ENCODE measurements around the gene PNPLA1.

Gene PNPLA1

DNA sequence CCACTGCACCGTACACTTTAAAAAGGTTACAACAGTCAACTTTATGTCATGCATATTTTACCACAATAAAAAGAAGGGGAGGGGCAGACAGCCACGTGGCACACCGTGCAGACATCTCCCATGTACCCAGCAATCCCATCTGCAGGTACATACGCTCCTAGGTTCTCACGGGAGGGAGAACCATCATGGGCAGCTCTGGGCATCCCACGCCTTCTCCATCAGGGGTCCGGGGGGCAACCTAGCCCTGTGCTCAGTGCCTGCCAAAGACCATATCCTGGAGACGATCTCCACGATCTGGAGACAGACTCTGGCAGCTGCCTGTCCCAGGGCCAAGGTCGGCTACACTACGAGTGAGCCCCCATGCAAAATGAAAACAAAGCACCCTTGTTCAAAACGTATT lies 69.3 kb downstream of the PNPLA1 start:
- no peak for DNase-seq

DNA sequence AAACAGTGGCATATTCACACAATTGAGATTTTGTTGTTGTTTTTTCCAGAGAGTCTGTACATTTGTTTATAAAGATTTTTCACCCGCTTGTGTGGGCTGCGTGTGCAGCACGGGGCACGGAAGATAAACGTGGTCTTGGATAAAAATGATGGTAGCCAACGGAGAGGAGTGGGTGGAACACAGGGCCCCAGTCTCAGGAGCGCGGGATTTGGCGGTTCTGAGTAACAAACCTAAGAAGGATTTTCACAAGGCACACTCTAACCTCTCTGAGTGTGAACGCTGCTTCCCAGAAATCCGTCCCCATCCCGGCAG lies 70.4 kb downstream of the PNPLA1 start:
- no peak for DNase-seq

DNA sequence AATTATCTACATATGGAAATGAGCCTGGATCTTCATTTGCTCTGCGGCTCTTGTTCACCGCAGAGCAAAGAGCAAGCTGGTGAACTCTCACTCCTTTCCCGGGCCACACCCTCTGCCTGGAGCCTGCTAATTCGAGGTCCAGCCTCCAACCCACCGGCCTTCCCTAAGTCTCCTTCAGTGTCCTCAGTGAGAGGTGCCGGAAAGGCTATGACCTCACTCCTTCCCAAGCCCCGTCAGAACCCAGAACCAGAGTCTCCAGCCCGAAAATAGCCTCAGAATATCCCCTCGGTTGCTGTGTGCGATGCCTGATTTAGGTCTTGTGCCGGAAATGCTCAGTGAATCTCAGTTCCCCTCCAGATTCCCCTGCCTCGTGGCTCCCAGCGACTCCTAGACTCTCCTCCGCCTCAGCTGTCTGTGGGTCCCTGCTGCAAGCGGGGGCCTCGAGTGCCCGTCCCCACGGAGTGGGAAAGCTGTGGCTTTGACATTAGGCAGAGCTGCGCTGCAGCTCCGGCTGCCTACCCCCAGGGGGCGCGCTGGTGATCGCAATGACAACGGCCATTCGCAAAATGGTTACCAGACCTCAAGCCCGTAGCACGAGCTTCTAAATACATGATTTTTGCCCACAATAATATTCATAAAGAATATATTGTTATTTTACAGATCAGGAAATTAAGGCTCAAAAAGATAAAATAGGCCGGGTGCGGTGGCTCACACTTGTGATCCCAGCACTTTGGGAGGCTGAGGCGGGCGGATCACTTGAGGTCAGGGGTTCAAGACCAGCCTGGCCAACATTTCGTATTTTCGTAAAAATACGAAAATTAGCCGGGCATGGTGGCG lies 71.0 kb downstream of the PNPLA1 start:
- peak; percentile 70 for DNase-seq

DNA sequence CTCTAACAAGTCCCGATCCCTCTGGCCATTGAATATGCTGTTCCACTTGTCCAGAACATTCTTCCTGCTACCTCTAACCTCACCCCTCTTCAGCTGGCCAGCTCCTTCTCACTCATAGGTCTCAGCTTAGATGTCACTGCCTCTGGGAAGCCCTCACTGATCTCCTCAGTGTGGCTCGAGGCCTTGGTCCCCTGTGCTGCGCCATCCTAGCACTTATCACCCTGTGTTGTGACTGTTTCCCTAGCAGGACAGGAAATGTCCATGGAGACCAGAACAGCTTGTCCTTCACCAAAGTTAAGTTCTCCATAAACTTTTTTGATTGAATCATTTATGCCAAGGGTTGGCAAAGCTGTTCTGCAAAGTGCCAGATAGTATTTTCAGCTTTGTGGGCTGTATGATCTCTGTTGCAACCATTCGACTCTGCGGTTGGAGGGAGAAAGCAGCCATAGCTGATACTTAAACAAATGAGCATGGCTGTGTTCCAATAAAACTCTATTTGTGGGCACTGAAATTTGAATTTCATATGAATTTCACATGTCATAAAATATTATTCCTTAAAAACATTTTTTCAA lies 73.3 kb downstream of the PNPLA1 start:
- DNase-seq = no peak

DNA sequence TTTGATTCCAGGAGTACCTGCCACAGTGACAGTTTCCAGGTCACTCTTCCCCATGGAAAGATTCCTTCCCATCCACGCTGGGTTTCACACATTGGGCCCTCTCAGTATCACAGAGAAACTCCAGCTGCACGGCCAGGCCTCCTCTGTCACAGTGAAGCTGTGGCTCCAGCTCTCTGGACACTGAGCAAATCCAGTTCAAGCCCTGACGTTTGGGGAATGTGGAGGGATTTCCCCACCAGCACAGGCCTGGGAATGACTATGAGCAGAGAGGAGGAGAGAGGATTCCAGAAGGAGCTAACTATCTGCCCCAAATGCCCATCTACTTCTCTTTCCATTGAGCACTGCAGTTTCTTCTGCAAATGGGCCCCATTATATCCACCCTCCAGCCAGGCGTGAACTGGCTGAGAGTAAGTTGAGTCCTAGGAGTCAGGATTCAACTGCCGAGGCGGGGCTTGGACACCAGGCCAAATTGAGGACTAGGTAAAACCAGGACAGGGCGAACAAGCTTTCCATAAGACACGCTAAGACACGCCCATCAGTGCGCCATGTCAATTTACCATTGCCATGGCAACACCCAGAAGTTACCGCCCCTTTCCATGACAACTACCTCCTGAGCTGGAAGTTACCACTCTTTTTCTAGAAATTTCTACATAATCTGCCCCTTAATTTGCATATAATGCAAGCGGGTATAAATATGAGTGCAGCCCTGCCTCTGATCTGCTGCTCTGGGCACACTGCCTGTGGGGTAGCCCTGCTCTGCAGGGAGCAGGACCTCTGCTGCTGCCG lies 76.0 kb downstream of the PNPLA1 start:
- DNase-seq = no peak

DNA sequence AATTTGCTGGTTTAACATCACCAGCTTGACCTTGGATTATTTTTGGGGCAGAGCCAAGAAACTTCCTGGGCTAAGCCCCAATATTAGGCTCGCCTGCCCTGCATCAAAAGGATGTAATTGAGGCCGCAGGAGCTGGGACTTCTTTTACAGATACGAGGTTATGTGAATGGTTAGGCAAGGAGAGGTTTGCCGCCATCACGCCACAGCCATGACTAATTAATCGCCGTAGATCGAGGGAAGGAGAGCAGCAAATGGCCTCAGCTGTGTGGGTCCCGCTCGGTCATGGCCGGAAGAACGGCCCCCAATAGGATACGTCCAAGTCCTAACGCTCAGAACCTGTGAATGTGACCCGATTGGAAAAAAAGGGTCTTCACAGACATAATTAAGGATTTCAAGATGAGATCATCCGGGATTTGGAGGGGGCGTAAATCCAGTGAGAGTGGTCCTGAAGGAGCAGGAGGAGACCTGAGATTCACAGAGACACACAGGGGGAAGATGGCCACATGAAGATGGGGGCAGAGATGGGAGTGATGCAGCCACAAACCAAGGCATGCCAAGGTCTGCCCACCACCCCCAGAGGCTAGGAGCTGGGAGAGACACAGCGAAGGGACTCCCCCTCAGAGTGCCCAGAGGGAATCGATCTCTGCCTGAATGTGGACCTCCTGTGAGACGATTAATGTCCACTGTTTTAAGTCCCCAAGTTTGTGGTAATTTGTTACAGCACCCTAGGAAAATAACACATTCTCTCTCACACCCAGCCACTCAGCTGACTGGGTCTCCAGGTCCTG lies 76.8 kb downstream of the PNPLA1 start:
- no peak for DNase-seq

DNA sequence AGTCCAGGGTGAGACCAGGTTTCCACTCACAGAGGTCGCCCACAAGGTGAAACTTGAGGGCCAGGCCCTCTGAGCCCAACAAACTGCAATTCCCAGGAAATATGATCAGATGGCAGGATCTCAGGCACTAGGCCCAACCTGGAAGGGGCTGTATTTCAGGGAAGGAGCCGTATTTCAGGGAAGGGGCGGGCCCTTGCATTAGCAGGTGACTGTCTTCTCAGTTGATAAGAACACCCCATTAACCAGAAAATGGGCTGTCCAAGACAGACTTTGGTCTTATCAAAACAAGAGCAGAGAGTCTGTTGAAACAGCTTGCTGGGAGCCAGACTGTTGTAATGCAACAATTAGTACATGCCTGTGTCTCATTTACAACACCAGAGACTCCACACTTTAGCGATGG lies 77.8 kb downstream of the PNPLA1 start:
- DNase-seq = no peak

DNA sequence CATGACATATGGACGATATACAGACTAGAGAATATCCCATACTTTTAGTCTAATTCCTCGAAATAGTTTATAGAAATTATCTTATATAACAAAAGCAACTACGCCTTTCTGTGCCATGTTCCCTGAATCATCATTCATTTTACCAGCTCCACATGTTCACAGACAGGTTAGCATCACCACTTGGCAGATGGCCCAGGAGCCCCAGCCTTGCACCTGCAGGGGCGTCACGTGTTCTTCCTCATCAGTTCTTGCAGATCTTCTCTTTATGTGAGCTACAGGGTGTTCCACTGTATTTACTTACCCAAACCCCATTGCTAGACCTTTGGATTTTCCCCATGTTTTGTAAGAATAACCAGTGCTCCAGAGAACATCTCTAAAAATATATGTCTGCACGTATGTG lies 79.4 kb downstream of the PNPLA1 start:
- DNase-seq = no peak

DNA sequence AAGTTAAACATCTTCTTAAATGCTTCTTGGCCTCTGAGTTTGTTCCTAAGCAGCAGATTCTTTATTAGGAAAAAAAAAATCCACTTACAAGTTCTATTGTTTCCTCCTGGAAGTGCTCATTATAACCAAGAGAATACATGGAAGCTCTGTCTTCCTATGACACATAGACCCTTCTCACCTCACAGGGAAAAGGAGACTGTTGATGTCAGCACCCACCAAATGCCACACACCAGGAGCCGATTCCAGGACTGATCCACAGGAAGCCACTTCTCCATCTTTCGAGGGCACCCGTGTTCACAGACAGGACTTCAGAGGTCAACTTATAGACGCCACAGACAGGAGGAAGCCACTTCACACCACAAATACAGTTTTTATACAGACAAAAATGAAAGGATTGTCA lies 80.2 kb downstream of the PNPLA1 start:
- DNase-seq = no peak

DNA sequence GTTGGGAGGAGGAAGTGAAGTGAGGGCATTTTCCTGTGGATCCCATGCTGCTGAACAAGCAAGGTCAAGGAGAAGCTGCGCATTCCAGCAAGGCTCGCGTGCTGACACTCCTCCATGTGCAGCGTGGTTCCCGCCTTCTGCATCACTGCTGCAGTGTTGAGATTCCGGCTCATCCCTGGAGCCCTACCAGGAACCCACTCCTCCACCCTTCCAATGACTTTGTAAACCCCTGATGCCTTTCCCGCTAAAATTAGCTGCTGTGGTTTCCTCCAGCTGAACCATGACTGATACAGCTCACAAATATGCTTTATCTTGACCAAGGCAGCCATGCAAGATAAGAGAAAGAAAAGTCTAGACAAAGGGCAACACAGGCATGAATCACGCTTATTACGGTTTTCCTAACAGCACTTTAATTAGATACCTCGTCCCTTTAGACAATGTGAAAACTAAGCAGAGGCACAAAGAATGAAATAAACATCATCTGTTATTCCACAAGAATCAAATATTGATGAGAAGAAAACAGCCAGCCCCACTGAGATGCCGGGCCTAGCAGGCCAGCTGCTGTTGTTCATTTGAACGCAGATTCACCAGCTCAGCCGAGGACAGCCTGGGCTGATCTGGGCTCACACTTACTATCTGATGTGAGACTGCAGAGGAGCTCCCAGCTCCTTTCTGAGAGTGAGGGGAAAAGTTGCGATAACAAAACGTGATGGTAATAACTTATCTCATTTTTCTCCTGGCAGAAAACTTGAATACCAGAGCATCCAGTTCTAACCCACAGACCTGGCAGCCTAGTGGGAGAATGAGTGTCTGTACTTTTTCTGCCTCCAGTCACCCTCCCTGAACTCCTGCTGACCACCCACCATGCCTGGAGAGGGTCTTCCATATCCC lies 81.1 kb downstream of the PNPLA1 start:
- no peak for DNase-seq

DNA sequence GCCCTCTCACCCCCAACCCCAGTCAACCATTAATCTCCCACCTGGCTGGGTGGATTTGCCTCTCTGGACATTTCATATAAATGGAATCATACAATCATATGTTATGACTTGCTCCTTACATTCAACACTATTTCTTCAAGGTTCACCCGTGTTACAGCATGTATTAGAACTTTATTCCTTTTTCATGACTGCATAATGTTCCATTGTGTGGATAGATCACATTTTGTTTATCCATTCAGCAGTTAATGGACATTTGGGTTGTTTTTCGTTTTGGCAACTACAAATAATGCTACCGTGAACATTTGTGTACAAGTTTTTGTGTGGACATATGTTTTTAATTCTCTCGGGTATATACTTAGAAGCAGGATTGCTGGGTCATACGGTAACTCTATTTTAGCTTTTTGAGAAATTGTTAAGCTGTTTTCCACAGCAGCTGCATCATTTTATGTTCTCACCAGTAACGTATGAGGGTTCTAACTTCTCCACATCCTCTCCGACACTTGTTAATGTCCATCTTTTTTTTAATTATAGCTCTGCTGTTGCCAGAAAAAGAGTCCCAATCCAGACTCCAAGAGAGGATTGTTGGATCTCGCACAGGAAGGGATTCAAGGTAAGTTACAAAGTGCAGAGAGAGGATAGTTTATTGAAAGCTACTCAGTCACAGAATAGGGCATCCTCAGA lies 82.8 kb downstream of the PNPLA1 start:
- no peak for DNase-seq

DNA sequence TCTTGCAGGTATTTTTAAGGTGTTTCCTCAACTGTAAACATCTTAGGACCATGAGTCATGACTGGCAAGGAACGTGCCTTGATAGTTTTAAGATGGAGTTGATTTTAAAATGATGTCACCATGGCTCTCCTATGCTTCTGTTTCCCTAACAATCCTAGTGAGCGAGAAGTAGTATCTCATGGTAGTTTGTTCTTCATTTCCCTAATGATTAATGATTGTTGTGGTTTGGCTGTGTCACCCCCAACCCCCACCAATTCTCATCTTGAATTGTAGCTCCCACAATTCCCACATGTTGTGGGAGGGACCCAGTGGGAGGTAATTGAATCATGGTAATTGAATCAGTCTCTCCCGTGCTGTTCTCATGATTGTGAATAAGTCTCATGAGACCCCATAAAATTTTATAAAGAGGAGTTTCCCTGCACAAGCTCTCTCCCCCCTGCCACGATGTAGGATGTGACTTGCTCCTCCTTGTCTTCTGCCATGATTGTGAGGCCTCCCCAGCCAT lies 83.6 kb downstream of the PNPLA1 start:
- no peak for DNase-seq

DNA sequence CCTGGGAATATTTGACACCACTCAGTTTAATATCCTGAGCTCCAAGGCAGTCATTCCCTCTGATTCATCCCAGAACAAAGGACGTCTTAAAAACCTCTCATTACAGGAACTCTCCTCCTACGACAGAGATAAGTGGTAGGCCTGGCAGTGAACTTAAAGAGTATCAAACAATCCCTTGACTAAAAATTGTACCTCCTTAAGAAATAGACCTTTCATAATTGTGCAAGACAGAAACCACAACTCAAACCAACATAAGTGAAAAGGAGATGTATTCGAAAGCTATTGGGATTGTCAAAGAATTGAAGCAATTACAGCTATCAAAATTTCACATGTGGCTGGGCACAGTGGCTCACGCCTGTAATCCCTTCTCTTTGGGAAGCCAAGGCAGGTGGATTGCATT lies 86.0 kb downstream of the PNPLA1 start:
- DNase-seq = no peak

DNA sequence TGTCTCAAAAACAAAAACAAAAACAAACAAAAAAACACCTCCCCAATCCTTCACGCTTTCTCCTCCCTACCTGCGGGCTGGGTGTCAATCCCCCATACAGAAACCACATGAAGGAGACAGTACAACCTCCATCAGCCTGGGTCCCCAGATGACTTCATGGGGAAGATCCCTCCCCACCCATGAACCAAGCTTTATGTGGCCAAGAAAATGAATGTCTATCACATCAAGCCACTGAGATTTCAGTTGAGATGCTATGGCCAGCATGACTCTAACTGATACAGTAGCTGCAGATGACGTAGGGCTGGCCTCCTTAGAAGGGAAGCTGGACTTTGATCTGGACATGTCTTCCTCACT lies 88.0 kb downstream of the PNPLA1 start:
- DNase-seq = no peak

All from CD4-positive, alpha-beta T cell treated with Interferon gamma for 1 hour (primary cell).